Ecto neural progenitor cell (in vitro differentiated cells): ENCODE measurements around the gene SERPINA4.

ENCODE experiments used
- DNase-seq: peaks from one replicate; pipeline ENCODE4 v3.0.0-alpha.2; 2018; ENCODE audit warnings: low spot score

SERPINA4 gene

GRCh38 chr14:94542811-94543440 lies 18.3 kb upstream of the SERPINA4 start:
- no peak for DNase-seq

- DNase-seq = no peak
Observed at GRCh38 chr14:94543449-94544124, 17.7 kb upstream of the SERPINA4 start.

- no peak for DNase-seq
Observed at GRCh38 chr14:94544726-94545125, 16.5 kb upstream of the SERPINA4 start.

- no peak for DNase-seq
Observed at GRCh38 chr14:94545131-94545841, 16.0 kb upstream of the SERPINA4 start.

- DNase-seq = no peak
Observed at GRCh38 chr14:94547151-94547680, 14.0 kb upstream of the SERPINA4 start.

- DNase-seq = no peak
Observed at GRCh38 chr14:94547726-94548125, 13.5 kb upstream of the SERPINA4 start.

GRCh38 chr14:94548131-94548998 lies 12.9 kb upstream of the SERPINA4 start:
- no peak for DNase-seq

GRCh38 chr14:94548999-94549985 lies 11.9 kb upstream of the SERPINA4 start:
- peak; percentile 92 for DNase-seq

GRCh38 chr14:94550041-94550440 lies 11.2 kb upstream of the SERPINA4 start:
- no peak for DNase-seq

- DNase-seq = no peak
Observed at GRCh38 chr14:94555991-94556390, 5.3 kb upstream of the SERPINA4 start.

- no peak for DNase-seq
Observed at GRCh38 chr14:94557327-94557726, 3.9 kb upstream of the SERPINA4 start.

GRCh38 chr14:94558842-94559241 lies 2.4 kb upstream of the SERPINA4 start:
- no peak for DNase-seq

GRCh38 chr14:94559638-94560290 lies 1.5 kb upstream of the SERPINA4 start:
- no peak for DNase-seq

- DNase-seq = no peak
Observed at GRCh38 chr14:94560291-94560665, 964 bp upstream of the SERPINA4 start.

GRCh38 chr14:94561656-94562010 lies 391 bp downstream of the SERPINA4 start:
- DNase-seq = no peak

GRCh38 chr14:94562022-94562421 lies 780 bp downstream of the SERPINA4 start:
- DNase-seq = no peak

- DNase-seq = no peak
Observed at GRCh38 chr14:94562941-94563883, 2.0 kb downstream of the SERPINA4 start.

- no peak for DNase-seq
Observed at GRCh38 chr14:94564381-94564780, 3.1 kb downstream of the SERPINA4 start.

GRCh38 chr14:94568186-94568585 lies 6.9 kb downstream of the SERPINA4 start:
- DNase-seq = no peak
